Ishikawa (cell line): ENCODE results near the gene SBF2.

ENCODE experiments used
- CEBPB ChIP-seq: IDR thresholded peaks from 2 replicates; pipeline ENCODE4 v1.6.1; 2012
- EP300 ChIP-seq: IDR thresholded peaks from 2 replicates; pipeline ENCODE4 v1.6.1; 2012; ENCODE audit warnings: borderline replicate concordance
- FOXM1 ChIP-seq: IDR thresholded peaks from 2 replicates; pipeline ENCODE4 v1.6.1; 2012; ENCODE audit warnings: low read depth, borderline replicate concordance
- MAX ChIP-seq: IDR thresholded peaks from 2 replicates; pipeline ENCODE4 v1.6.1; 2012
- TAF1 ChIP-seq: IDR thresholded peaks from 2 replicates; pipeline ENCODE4 v1.6.1; 2012; ENCODE audit warnings: low read depth, mild to moderate bottlenecking
- TEAD4 ChIP-seq: IDR thresholded peaks from 2 replicates; pipeline ENCODE4 v1.6.1; 2012
- YY1 ChIP-seq: IDR thresholded peaks from 2 replicates; pipeline ENCODE4 v1.6.1; 2012; ENCODE audit warnings: low read depth
- TF ChIP-seq, protein P1 (sequence below): IDR thresholded peaks from 2 replicates; pipeline ENCODE4 v1.6.1; 2012

GRCh38 chr11:10204021-10204420 is 90.0 kb downstream of the SBF2 start:
- no peak for TF ChIP-seq CEBPB
- no peak for TF ChIP-seq FOXM1
- TF ChIP-seq TAF1, result no peak
- no peak for TF ChIP-seq MAX
- TF ChIP-seq, protein P1, sequence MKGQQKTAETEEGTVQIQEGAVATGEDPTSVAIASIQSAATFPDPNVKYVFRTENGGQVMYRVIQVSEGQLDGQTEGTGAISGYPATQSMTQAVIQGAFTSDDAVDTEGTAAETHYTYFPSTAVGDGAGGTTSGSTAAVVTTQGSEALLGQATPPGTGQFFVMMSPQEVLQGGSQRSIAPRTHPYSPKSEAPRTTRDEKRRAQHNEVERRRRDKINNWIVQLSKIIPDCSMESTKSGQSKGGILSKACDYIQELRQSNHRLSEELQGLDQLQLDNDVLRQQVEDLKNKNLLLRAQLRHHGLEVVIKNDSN, result no peak
- TF ChIP-seq TEAD4, result no peak
- TF ChIP-seq YY1, result no peak
- TF ChIP-seq EP300, result no peak
